ENCODE data around the gene SP5.

GRCh38 chr2:170723446-170723958, 8.4 kb downstream of the SP5 start:
- TF ChIP-seq POLR2A (IDR thresholded peaks at IDR 0.05) (no peak), CTCF (IDR thresholded peaks at IDR 0.05) (no peak)

Data from body of pancreas (tissue), 4 donors.